ENCODE measurements around the gene ARHGAP11A.

ARHGAP11A gene

GRCh38 chr15:32652178-32652577 lies 36.9 kb downstream of the ARHGAP11A start:
- DNase-seq (ENCODE audit: low read depth in 1 of 2, low spot score in 1 of 2), result no peak

GRCh38 chr15:32656091-32656490 lies 40.8 kb downstream of the ARHGAP11A start:
- DNase-seq (ENCODE audit: low read depth in 1 of 2, low spot score in 1 of 2), result no peak

- DNase-seq (ENCODE audit: low read depth in 1 of 2, low spot score in 1 of 2), result no peak
These were observed 41.2 kb downstream of the ARHGAP11A start for GRCh38 chr15:32656496-32656895.

- no peak for DNase-seq (ENCODE audit: low read depth in 1 of 2, low spot score in 1 of 2)
These were observed 42.0 kb downstream of the ARHGAP11A start for GRCh38 chr15:32657198-32657883.

- DNase-seq (ENCODE audit: low read depth in 1 of 2, low spot score in 1 of 2), result no peak
These were observed 42.6 kb downstream of the ARHGAP11A start for GRCh38 chr15:32657941-32658340.

- no peak for DNase-seq (ENCODE audit: low read depth in 1 of 2, low spot score in 1 of 2)
These were observed 44.2 kb downstream of the ARHGAP11A start for GRCh38 chr15:32659340-32660155.

GRCh38 chr15:32663671-32664070 lies 48.4 kb downstream of the ARHGAP11A start:
- DNase-seq (ENCODE audit: low read depth in 1 of 2, low spot score in 1 of 2), result no peak

GRCh38 chr15:32664796-32665195 lies 49.5 kb downstream of the ARHGAP11A start:
- no peak for DNase-seq (ENCODE audit: low read depth in 1 of 2, low spot score in 1 of 2)

- DNase-seq (ENCODE audit: low read depth in 1 of 2, low spot score in 1 of 2), result no peak
These were observed 52.0 kb downstream of the ARHGAP11A start for GRCh38 chr15:32667321-32667720.

- DNase-seq (ENCODE audit: low read depth in 1 of 2, low spot score in 1 of 2), result no peak
These were observed 53.6 kb downstream of the ARHGAP11A start for GRCh38 chr15:32668942-32669341.

- DNase-seq (ENCODE audit: low read depth in 1 of 2, low spot score in 1 of 2), result no peak
These were observed 54.8 kb downstream of the ARHGAP11A start for GRCh38 chr15:32669896-32670611.

- DNase-seq (ENCODE audit: low read depth in 1 of 2, low spot score in 1 of 2), result no peak
These were observed 55.3 kb downstream of the ARHGAP11A start for GRCh38 chr15:32670623-32671022.

GRCh38 chr15:32671339-32672325 lies 56.3 kb downstream of the ARHGAP11A start:
- DNase-seq (ENCODE audit: low read depth in 1 of 2, low spot score in 1 of 2), result no peak

GRCh38 chr15:32674681-32675080 lies 59.4 kb downstream of the ARHGAP11A start:
- DNase-seq (ENCODE audit: low read depth in 1 of 2, low spot score in 1 of 2), result no peak

- no peak for DNase-seq (ENCODE audit: low read depth in 1 of 2, low spot score in 1 of 2)
These were observed 60.2 kb downstream of the ARHGAP11A start for GRCh38 chr15:32675466-32675865.

GRCh38 chr15:32676169-32676568 lies 60.9 kb downstream of the ARHGAP11A start:
- no peak for DNase-seq (ENCODE audit: low read depth in 1 of 2, low spot score in 1 of 2)

GRCh38 chr15:32677238-32677750 lies 62.0 kb downstream of the ARHGAP11A start:
- DNase-seq (ENCODE audit: low read depth in 1 of 2, low spot score in 1 of 2), result no peak

GRCh38 chr15:32679298-32679690 lies 64.0 kb downstream of the ARHGAP11A start:
- DNase-seq (ENCODE audit: low read depth in 1 of 2, low spot score in 1 of 2), result no peak

- DNase-seq (ENCODE audit: low read depth in 1 of 2, low spot score in 1 of 2), result no peak
These were observed 67.3 kb downstream of the ARHGAP11A start for GRCh38 chr15:32682569-32682968.

GRCh38 chr15:32682977-32683630 lies 67.8 kb downstream of the ARHGAP11A start:
- no peak for DNase-seq (ENCODE audit: low read depth in 1 of 2, low spot score in 1 of 2)

Data from stimulated activated CD4-positive, alpha-beta T cell treated with anti-CD3 and anti-CD28 coated beads, Interleukin-15, amount 100 ng/mL, for 1 hour (primary cell).